ENCODE measurements around the gene NDUFA8.
"Not testable (repeated sequence)": the region's sequence is repeated elsewhere in the genome, so short reads cannot be mapped to it uniquely, and the experiment has no call there.

Gene NDUFA8

GRCh38 chr9:122118343-122119165 is 41.0 kb downstream of the NDUFA8 start:
- DNase-seq (ENCODE audit: insufficient read length) (no peak), FAIRE-seq (no peak)
- no peak for TF ChIP-seq POLR2A (IDR thresholded peaks at IDR 0.05; ENCODE audit: low read depth, low read length)
- TF ChIP-seq POLR2AphosphoS5 (IDR thresholded peaks at IDR 0.05; ENCODE audit: low read depth, low read length) = no peak
- no peak for TF ChIP-seq TAF1 (IDR thresholded peaks at IDR 0.05; ENCODE audit: borderline replicate concordance, low read depth, low read length)

- not testable (repeated sequence) for DNase-seq (ENCODE audit: insufficient read length); FAIRE-seq
Observed at GRCh38 chr9:122117241-122117640, 42.3 kb downstream of the NDUFA8 start.

GRCh38 chr9:122116448-122117173 is 43.0 kb downstream of the NDUFA8 start:
- no peak for DNase-seq (ENCODE audit: insufficient read length)
- no peak for FAIRE-seq
- TF ChIP-seq POLR2AphosphoS5 (IDR thresholded peaks at IDR 0.05; ENCODE audit: low read depth, low read length) = no peak
- no peak for TF ChIP-seq TAF1 (IDR thresholded peaks at IDR 0.05; ENCODE audit: borderline replicate concordance, low read depth, low read length)

GRCh38 chr9:122116040-122116439 is 43.5 kb downstream of the NDUFA8 start:
- FAIRE-seq = no peak
- DNase-seq (ENCODE audit: insufficient read length) = no peak
- TF ChIP-seq POLR2AphosphoS5 (IDR thresholded peaks at IDR 0.05; ENCODE audit: low read depth, low read length) (no peak), TAF1 (IDR thresholded peaks at IDR 0.05; ENCODE audit: borderline replicate concordance, low read depth, low read length) (no peak), POLR2A (IDR thresholded peaks at IDR 0.05; ENCODE audit: low read depth, low read length) (no peak)

GRCh38 chr9:122115176-122116035 is 44.2 kb downstream of the NDUFA8 start:
- no peak for DNase-seq (ENCODE audit: insufficient read length)
- no peak for TF ChIP-seq POLR2A (IDR thresholded peaks at IDR 0.05; ENCODE audit: low read depth, low read length)
- TF ChIP-seq TAF1 (IDR thresholded peaks at IDR 0.05; ENCODE audit: borderline replicate concordance, low read depth, low read length) = no peak
- TF ChIP-seq POLR2AphosphoS5 (IDR thresholded peaks at IDR 0.05; ENCODE audit: low read depth, low read length) = no peak
- no peak for FAIRE-seq

GRCh38 chr9:122113574-122113973 is 46.0 kb downstream of the NDUFA8 start:
- DNase-seq (ENCODE audit: insufficient read length) = no peak
- TF ChIP-seq POLR2A (IDR thresholded peaks at IDR 0.05; ENCODE audit: low read depth, low read length) (no peak), TAF1 (IDR thresholded peaks at IDR 0.05; ENCODE audit: borderline replicate concordance, low read depth, low read length) (no peak), POLR2AphosphoS5 (IDR thresholded peaks at IDR 0.05; ENCODE audit: low read depth, low read length) (no peak)
- no peak for FAIRE-seq

- DNase-seq (ENCODE audit: insufficient read length) (no peak), FAIRE-seq (no peak)
- TF ChIP-seq POLR2A (IDR thresholded peaks at IDR 0.05; ENCODE audit: low read depth, low read length) (no peak), POLR2AphosphoS5 (IDR thresholded peaks at IDR 0.05; ENCODE audit: low read depth, low read length) (no peak), TAF1 (IDR thresholded peaks at IDR 0.05; ENCODE audit: borderline replicate concordance, low read depth, low read length) (no peak)
Observed at GRCh38 chr9:122112238-122112637, 47.3 kb downstream of the NDUFA8 start.

- no peak for TF ChIP-seq TAF1 (IDR thresholded peaks at IDR 0.05; ENCODE audit: borderline replicate concordance, low read depth, low read length)
- no peak for TF ChIP-seq POLR2AphosphoS5 (IDR thresholded peaks at IDR 0.05; ENCODE audit: low read depth, low read length)
- TF ChIP-seq POLR2A (IDR thresholded peaks at IDR 0.05; ENCODE audit: low read depth, low read length) = no peak
- FAIRE-seq (no peak), DNase-seq (ENCODE audit: insufficient read length) (no peak)
Observed at GRCh38 chr9:122111413-122112085, 48.0 kb downstream of the NDUFA8 start.

GRCh38 chr9:122110100-122110833 is 49.3 kb downstream of the NDUFA8 start:
- no peak for FAIRE-seq
- TF ChIP-seq POLR2AphosphoS5 (IDR thresholded peaks at IDR 0.05; ENCODE audit: low read depth, low read length) (no peak), TAF1 (IDR thresholded peaks at IDR 0.05; ENCODE audit: borderline replicate concordance, low read depth, low read length) (no peak), POLR2A (IDR thresholded peaks at IDR 0.05; ENCODE audit: low read depth, low read length) (no peak)
- no peak for DNase-seq (ENCODE audit: insufficient read length)

GRCh38 chr9:122109035-122109813 is 50.4 kb downstream of the NDUFA8 start:
- no peak for FAIRE-seq
- DNase-seq (ENCODE audit: insufficient read length) = no peak
- TF ChIP-seq TAF1 (IDR thresholded peaks at IDR 0.05; ENCODE audit: borderline replicate concordance, low read depth, low read length) = no peak
- no peak for TF ChIP-seq POLR2A (IDR thresholded peaks at IDR 0.05; ENCODE audit: low read depth, low read length)
- no peak for TF ChIP-seq POLR2AphosphoS5 (IDR thresholded peaks at IDR 0.05; ENCODE audit: low read depth, low read length)
